Measurements from ENCODE around the gene LMNB1.
A peak's percentile ranks its signal among the peaks of the same experiment; 100 is the strongest.
"Not testable (repeated sequence)": the region's sequence is repeated elsewhere in the genome, so short reads cannot be mapped to it uniquely, and the experiment has no call there.

The LMNB1 gene, protein sequence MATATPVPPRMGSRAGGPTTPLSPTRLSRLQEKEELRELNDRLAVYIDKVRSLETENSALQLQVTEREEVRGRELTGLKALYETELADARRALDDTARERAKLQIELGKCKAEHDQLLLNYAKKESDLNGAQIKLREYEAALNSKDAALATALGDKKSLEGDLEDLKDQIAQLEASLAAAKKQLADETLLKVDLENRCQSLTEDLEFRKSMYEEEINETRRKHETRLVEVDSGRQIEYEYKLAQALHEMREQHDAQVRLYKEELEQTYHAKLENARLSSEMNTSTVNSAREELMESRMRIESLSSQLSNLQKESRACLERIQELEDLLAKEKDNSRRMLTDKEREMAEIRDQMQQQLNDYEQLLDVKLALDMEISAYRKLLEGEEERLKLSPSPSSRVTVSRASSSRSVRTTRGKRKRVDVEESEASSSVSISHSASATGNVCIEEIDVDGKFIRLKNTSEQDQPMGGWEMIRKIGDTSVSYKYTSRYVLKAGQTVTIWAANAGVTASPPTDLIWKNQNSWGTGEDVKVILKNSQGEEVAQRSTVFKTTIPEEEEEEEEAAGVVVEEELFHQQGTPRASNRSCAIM

DNA sequence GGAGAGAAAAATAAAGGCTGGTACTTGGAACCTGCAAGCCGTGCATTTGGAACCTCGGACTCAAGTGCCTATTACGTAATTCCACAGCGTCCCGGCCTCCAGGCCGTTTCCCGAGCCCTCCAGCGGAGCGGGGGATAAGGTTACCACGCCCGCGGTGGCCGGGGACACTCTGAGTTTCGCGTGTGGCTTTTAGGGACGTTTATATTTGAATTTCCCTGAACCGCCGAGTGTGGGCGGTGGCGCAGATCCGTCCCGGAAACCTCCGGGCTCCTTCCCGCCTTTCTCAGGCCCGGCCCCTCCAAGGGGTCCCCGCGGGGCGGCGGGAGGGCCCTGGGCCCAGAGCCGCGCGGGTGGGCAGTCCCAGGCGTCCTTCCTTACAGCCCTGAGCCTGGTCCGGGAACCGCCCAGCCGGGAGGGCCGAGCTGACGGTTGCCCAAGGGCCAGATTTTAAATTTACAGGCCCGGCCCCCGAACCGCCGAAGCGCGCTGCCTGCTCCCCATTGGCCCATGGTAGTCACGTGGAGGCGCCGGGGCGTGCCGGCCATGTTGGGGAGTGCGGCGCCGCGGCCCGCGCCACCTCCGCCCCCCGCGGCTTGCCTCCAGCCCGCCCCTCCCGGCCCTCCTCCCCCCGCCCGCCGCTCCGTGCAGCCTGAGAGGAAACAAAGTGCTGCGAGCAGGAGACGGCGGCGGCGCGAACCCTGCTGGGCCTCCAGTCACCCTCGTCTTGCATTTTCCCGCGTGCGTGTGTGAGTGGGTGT lies at the start of gene LMNB1:
Gene LMNB1 (plus strand): TSS at position 638 of the 758 bp plus-strand sequence. CDS start 373 bp downstream, outside the sequence.
- peak within 1 kb of the TSS; percentile 95 for H3K4me3 ChIP-seq (ENCODE audit: low read depth, low read length)
- TF ChIP-seq, protein P1, sequence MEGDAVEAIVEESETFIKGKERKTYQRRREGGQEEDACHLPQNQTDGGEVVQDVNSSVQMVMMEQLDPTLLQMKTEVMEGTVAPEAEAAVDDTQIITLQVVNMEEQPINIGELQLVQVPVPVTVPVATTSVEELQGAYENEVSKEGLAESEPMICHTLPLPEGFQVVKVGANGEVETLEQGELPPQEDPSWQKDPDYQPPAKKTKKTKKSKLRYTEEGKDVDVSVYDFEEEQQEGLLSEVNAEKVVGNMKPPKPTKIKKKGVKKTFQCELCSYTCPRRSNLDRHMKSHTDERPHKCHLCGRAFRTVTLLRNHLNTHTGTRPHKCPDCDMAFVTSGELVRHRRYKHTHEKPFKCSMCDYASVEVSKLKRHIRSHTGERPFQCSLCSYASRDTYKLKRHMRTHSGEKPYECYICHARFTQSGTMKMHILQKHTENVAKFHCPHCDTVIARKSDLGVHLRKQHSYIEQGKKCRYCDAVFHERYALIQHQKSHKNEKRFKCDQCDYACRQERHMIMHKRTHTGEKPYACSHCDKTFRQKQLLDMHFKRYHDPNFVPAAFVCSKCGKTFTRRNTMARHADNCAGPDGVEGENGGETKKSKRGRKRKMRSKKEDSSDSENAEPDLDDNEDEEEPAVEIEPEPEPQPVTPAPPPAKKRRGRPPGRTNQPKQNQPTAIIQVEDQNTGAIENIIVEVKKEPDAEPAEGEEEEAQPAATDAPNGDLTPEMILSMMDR (IDR thresholded peaks at IDR 0.05; ENCODE audit: low read depth, low read length, missing control alignments): no peak
- in situ Hi-C loops (cut with HindIII; ENCODE audit: low sequenced_read_pairs): loop anchor here (25.0 kb wide), 1 partner anchor 114 kb away; no protein-coding TSS in a partner anchor

DNA sequence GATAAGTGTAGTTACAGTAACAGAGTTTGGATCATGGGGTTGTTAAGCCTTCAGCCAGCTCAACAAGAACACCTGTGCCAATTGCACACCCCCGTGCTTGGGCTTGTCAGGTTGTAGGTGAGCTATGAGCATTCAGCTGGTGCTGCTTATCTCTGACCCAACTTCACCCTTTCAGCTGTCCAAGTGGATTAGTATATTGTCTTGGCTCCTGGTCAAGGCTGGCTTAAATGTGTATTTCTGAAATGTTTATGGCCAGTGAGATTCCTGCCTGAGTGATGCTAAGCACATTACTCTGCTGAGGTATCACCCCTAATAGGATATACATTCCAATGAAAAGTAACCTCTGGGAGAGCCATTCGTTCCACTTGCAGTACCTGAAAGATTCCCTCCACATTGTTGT lies 44.2 kb upstream of the LMNB1 start:
- in situ Hi-C loops (cut with HindIII; ENCODE audit: low sequenced_read_pairs): no loop called here
- TF ChIP-seq, protein P1 (IDR thresholded peaks at IDR 0.05; ENCODE audit: low read depth, low read length, missing control alignments): no peak
- no peak for DNase-seq (ENCODE audit: low read depth)
- no peak overlapping the region for H3K4me3 ChIP-seq (ENCODE audit: low read depth, low read length)

More for the DNA sequence above, at the start of gene LMNB1:
- DNase-seq (ENCODE audit: low read depth): peak; percentile 87

DNA sequence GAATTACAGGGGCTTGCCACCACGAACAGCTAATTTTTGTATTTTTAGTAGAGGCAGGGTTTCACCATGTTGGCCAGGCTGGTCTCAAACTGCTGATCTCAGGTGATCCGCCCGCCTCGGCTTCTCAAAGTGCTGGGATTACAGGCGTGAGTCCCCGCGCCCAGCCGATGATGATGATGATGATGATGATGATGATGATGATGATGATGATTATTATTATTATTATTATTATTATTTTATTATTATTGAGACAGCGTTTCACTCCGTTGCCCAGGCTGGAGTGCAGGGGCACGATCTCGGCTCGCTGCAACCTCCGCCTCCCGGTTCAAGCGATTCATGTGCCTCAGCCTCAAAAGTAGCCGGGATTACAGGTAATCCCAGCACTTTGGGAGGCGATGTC lies 42.4 kb upstream of the LMNB1 start:
- H3K4me3 ChIP-seq (ENCODE audit: low read depth, low read length); DNase-seq (ENCODE audit: low read depth); in situ Hi-C loops (cut with HindIII; ENCODE audit: low sequenced_read_pairs): not testable (repeated sequence)

DNA sequence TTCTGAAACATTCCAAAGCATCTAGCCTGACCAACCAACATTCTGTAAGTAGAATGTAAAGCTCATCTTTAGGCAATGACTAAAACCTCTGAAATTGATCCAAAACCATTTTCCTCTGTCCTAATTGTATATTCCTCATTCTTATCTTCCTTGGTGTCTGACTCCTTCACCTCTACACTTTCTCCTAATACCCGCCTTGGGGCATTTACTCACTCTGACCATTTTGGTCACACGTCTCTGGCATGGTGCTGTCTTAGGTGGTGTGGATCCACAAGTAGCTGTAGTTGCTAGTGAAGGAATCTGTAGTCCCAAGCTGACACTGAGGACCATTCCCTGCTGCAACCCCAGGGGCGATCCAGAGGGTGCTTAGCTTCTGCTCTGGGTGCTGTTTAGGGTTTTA lies 40.8 kb upstream of the LMNB1 start:
- no peak for DNase-seq (ENCODE audit: low read depth)
- H3K4me3 ChIP-seq (ENCODE audit: low read depth, low read length): no peak overlapping the region
- TF ChIP-seq, protein P1 (IDR thresholded peaks at IDR 0.05; ENCODE audit: low read depth, low read length, missing control alignments): no peak
- in situ Hi-C loops (cut with HindIII; ENCODE audit: low sequenced_read_pairs): no loop called here

DNA sequence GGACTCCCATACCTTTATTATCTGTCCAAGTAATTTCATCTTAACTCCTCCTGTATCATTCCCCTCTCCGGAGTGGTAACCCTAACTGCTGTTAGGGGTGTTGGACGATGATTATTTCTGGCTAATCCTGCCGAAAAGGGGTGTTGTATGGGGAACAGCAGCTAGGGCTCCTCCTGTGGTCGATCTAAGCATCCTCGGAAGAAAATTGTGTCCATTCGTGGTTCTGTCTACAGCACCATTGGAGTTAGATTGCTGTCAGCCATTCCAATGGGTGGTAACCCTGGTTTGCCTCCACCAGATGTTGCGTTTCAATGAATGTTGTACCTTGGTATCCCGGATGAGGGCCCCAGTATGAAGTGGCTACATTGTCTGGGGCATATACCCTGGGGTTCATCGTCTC lies 35.6 kb upstream of the LMNB1 start:
- no peak overlapping the region for H3K4me3 ChIP-seq (ENCODE audit: low read depth, low read length)
- TF ChIP-seq, protein P1 (IDR thresholded peaks at IDR 0.05; ENCODE audit: low read depth, low read length, missing control alignments): no peak
- DNase-seq (ENCODE audit: low read depth): no peak
- in situ Hi-C loops (cut with HindIII; ENCODE audit: low sequenced_read_pairs): no loop called here

DNA sequence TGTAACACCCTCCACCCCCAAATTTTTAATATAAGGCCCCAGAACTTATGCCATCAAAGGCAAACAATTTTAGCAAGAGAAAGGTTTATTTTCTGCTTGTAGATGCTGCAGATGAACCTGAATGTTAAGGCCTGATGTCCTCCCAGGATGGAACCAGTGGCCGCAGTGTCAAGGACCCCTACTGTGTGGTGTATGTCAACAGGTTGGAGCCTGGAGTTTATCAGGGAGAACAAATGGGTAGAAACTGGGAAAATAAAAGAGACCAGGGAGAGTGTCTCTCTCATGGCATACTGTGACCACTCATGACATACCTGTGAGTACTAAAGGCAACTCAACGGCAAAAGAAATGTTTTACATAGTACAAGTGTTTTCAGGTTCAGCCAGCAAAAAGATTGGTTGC lies 34.5 kb upstream of the LMNB1 start:
- TF ChIP-seq, protein P1 (IDR thresholded peaks at IDR 0.05; ENCODE audit: low read depth, low read length, missing control alignments): no peak
- in situ Hi-C loops (cut with HindIII; ENCODE audit: low sequenced_read_pairs): no loop called here
- H3K4me3 ChIP-seq (ENCODE audit: low read depth, low read length): no peak overlapping the region
- no peak for DNase-seq (ENCODE audit: low read depth)
